Activated T-helper 1 cell treated with anti-CD3 and anti-CD28 coated beads, Interleukin-12 subunit alpha, Interleukin-12 subunit beta, Interleukin-2, Interleukin-4 antibody, amounts not matched to agents 30 ng/mL and 10 ng/mL and 1 ng/mL, durations not matched to agents 14 hours and 24 hours and 36 hours (primary cell): ENCODE results near the gene ASIC2. TPM values are rescaled to one million over a fixed set of nuclear protein-coding genes. Genes with fewer than 3 reads are reported as not detected.

ENCODE experiments used
- DNase-seq: peaks from one replicate; pipeline ENCODE4 v3.0.0; 2021; ENCODE audit warnings: low spot score
- H3K27ac Mint-ChIP-seq: one replicate; pipeline ENCODE4 v1.8.0; 2021; ENCODE audit warnings: mild to moderate bottlenecking, mixed read lengths
- H3K27me3 Mint-ChIP-seq: one replicate; pipeline ENCODE4 v1.8.0; 2022; ENCODE audit warnings: mild to moderate bottlenecking, moderate library complexity, mixed read lengths; ENCODE audit not compliant: insufficient read depth
- H3K36me3 Mint-ChIP-seq: one replicate; pipeline ENCODE4 v1.8.0; 2021; ENCODE audit warnings: low read depth, mixed read lengths
- H3K4me1 Mint-ChIP-seq: one replicate; pipeline ENCODE4 v1.8.0; 2021; ENCODE audit warnings: low read depth, mixed read lengths
- H3K4me3 Mint-ChIP-seq: one replicate; pipeline ENCODE4 v1.8.0; 2021; ENCODE audit warnings: mild to moderate bottlenecking, moderate library complexity, mixed read lengths
- H3K9me3 Mint-ChIP-seq: one replicate; pipeline ENCODE4 v1.8.0; 2021; ENCODE audit warnings: mixed read lengths
- intact Hi-C: fragments of 100-400 bp; cut with micrococcal nuclease; formaldehyde crosslinking; loops from one replicate; pipeline ENCODE4 v1.15.1; 2024
- total RNA-seq: library from RNA; stranded (reverse); gene quantifications from 2 replicates; pipeline ENCODE4 v1.2.3, GENCODE V29; 2022

The ASIC2 gene
- total RNA-seq, 1 donor from 2014 or later: not detected

GRCh38 chr17:33229499-33229898, 63.6 kb downstream of the ASIC2 start:
- H3K36me3 Mint-ChIP-seq: no peaks in the 10 kb centered on the region
- no peak overlapping the region for H3K4me3 Mint-ChIP-seq
- intact Hi-C loops: no loop called here
- no peak for DNase-seq
- H3K9me3 Mint-ChIP-seq: no peaks in the 10 kb centered on the region
- no peak overlapping the region for H3K27ac Mint-ChIP-seq
- no peaks in the 10 kb centered on the region for H3K4me1 Mint-ChIP-seq
- H3K27me3 Mint-ChIP-seq: peaks cover 2% of the 10 kb centered on the region

- peaks cover 2% of the 10 kb centered on the region for H3K27me3 Mint-ChIP-seq
- H3K4me1 Mint-ChIP-seq: no peaks in the 10 kb centered on the region
- DNase-seq: no peak
- H3K4me3 Mint-ChIP-seq: no peak overlapping the region
- no peaks in the 10 kb centered on the region for H3K9me3 Mint-ChIP-seq
- no peak overlapping the region for H3K27ac Mint-ChIP-seq
- no peaks in the 10 kb centered on the region for H3K36me3 Mint-ChIP-seq
- intact Hi-C loops: no loop called here
Measured at GRCh38 chr17:33229028-33229427, 64.1 kb downstream of the ASIC2 start.

GRCh38 chr17:33228548-33228947, 64.5 kb downstream of the ASIC2 start:
- Mint-ChIP-seq H3K4me1 (no peaks in the 10 kb centered on the region), H3K4me3 (no peak overlapping the region), H3K36me3 (no peaks in the 10 kb centered on the region), H3K27me3 (peaks cover 2% of the 10 kb centered on the region), H3K9me3 (no peaks in the 10 kb centered on the region), H3K27ac (no peak overlapping the region)
- intact Hi-C loops: no loop called here
- DNase-seq: no peak

GRCh38 chr17:33227911-33228310, 65.2 kb downstream of the ASIC2 start:
- H3K36me3 Mint-ChIP-seq: no peaks in the 10 kb centered on the region
- H3K27ac Mint-ChIP-seq: no peak overlapping the region
- no peaks in the 10 kb centered on the region for H3K4me1 Mint-ChIP-seq
- no peaks in the 10 kb centered on the region for H3K9me3 Mint-ChIP-seq
- no peak for DNase-seq
- H3K4me3 Mint-ChIP-seq: no peak overlapping the region
- H3K27me3 Mint-ChIP-seq: peaks cover 2% of the 10 kb centered on the region
- intact Hi-C loops: no loop called here

GRCh38 chr17:33225994-33226393, 67.1 kb downstream of the ASIC2 start:
- intact Hi-C loops: no loop called here
- no peaks in the 10 kb centered on the region for H3K36me3 Mint-ChIP-seq
- no peaks in the 10 kb centered on the region for H3K4me1 Mint-ChIP-seq
- no peak for DNase-seq
- no peak overlapping the region for H3K27ac Mint-ChIP-seq
- H3K4me3 Mint-ChIP-seq: no peak overlapping the region
- peaks cover 6% of the 10 kb centered on the region for H3K27me3 Mint-ChIP-seq
- no peaks in the 10 kb centered on the region for H3K9me3 Mint-ChIP-seq

GRCh38 chr17:33225509-33225908, 67.6 kb downstream of the ASIC2 start:
- H3K4me1 Mint-ChIP-seq: no peaks in the 10 kb centered on the region
- H3K27me3 Mint-ChIP-seq: peaks cover 6% of the 10 kb centered on the region
- no peak overlapping the region for H3K27ac Mint-ChIP-seq
- no peaks in the 10 kb centered on the region for H3K36me3 Mint-ChIP-seq
- no peak overlapping the region for H3K4me3 Mint-ChIP-seq
- H3K9me3 Mint-ChIP-seq: no peaks in the 10 kb centered on the region
- intact Hi-C loops: no loop called here
- no peak for DNase-seq

GRCh38 chr17:33220036-33220435, 73.1 kb downstream of the ASIC2 start:
- Mint-ChIP-seq H3K4me3 (no peak overlapping the region), H3K9me3 (no peaks in the 10 kb centered on the region), H3K27ac (no peak overlapping the region), H3K4me1 (no peaks in the 10 kb centered on the region), H3K27me3 (peaks cover 4% of the 10 kb centered on the region), H3K36me3 (no peaks in the 10 kb centered on the region)
- no peak for DNase-seq
- intact Hi-C loops: no loop called here

GRCh38 chr17:33218698-33219601, 74.1 kb downstream of the ASIC2 start:
- Mint-ChIP-seq H3K27ac (no peak overlapping the region), H3K36me3 (no peaks in the 10 kb centered on the region), H3K4me1 (no peaks in the 10 kb centered on the region), H3K27me3 (peaks cover 4% of the 10 kb centered on the region), H3K9me3 (no peaks in the 10 kb centered on the region), H3K4me3 (no peak overlapping the region)
- no peak for DNase-seq
- intact Hi-C loops: no loop called here

GRCh38 chr17:33217891-33218290, 75.2 kb downstream of the ASIC2 start:
- Mint-ChIP-seq H3K36me3 (no peaks in the 10 kb centered on the region), H3K9me3 (no peaks in the 10 kb centered on the region), H3K27ac (no peak overlapping the region), H3K4me1 (no peaks in the 10 kb centered on the region), H3K4me3 (no peak overlapping the region), H3K27me3 (peaks cover 4% of the 10 kb centered on the region)
- intact Hi-C loops: no loop called here
- no peak for DNase-seq

- Mint-ChIP-seq H3K4me1 (no peaks in the 10 kb centered on the region), H3K9me3 (no peaks in the 10 kb centered on the region), H3K27ac (no peak overlapping the region), H3K36me3 (no peaks in the 10 kb centered on the region), H3K4me3 (no peak overlapping the region), H3K27me3 (no peaks in the 10 kb centered on the region)
- DNase-seq: no peak
- intact Hi-C loops: no loop called here
Measured at GRCh38 chr17:33214996-33215395, 78.1 kb downstream of the ASIC2 start.

- no peak overlapping the region for H3K4me3 Mint-ChIP-seq
- no peaks in the 10 kb centered on the region for H3K36me3 Mint-ChIP-seq
- intact Hi-C loops: no loop called here
- H3K9me3 Mint-ChIP-seq: no peaks in the 10 kb centered on the region
- no peak for DNase-seq
- H3K27me3 Mint-ChIP-seq: no peaks in the 10 kb centered on the region
- H3K4me1 Mint-ChIP-seq: no peaks in the 10 kb centered on the region
- H3K27ac Mint-ChIP-seq: no peak overlapping the region
Measured at GRCh38 chr17:33210285-33210684, 82.8 kb downstream of the ASIC2 start.

- no peaks in the 10 kb centered on the region for H3K9me3 Mint-ChIP-seq
- H3K27ac Mint-ChIP-seq: no peak overlapping the region
- H3K27me3 Mint-ChIP-seq: no peaks in the 10 kb centered on the region
Measured at GRCh38 chr17:33209671-33210070, 83.4 kb downstream of the ASIC2 start.

GRCh38 chr17:33207231-33207630, 85.9 kb downstream of the ASIC2 start:
- no peak overlapping the region for H3K4me3 Mint-ChIP-seq
- H3K4me1 Mint-ChIP-seq: no peaks in the 10 kb centered on the region
- no peak overlapping the region for H3K27ac Mint-ChIP-seq
- intact Hi-C loops: no loop called here
- no peaks in the 10 kb centered on the region for H3K36me3 Mint-ChIP-seq
- DNase-seq: no peak
- no peaks in the 10 kb centered on the region for H3K9me3 Mint-ChIP-seq
- H3K27me3 Mint-ChIP-seq: no peaks in the 10 kb centered on the region

More at GRCh38 chr17:33209671-33210070, 83.4 kb downstream of the ASIC2 start:
- H3K4me1 Mint-ChIP-seq: no peaks in the 10 kb centered on the region
- no peak overlapping the region for H3K4me3 Mint-ChIP-seq
- intact Hi-C loops: no loop called here
- no peaks in the 10 kb centered on the region for H3K36me3 Mint-ChIP-seq
- no peak for DNase-seq
